K562 (cell line): ENCODE measurements around the gene DYNLT2. TPM values are rescaled to one million over a fixed set of nuclear protein-coding genes. Genes with fewer than 3 reads are reported as not detected.

Experiments used
- ATAC-seq: fragments of 200-7000 bp; cut with Tn5 transposase; 3 replicates; pipeline ENCODE4 v1.9.1; 2020; ENCODE audit warnings: moderate library complexity
- BruUV-seq: library from RNA; stranded (reverse); fragments of 400-500 nt; replicated peaks from 2 replicates; lab custom pipeline; 2021; lab: Mats Ljungman, UMichigan
- CTCF ChIA-PET: fragments of 300-600 bp; formaldehyde crosslinking; extraction: SDS; loops from one replicate; lab custom pipeline; 2021; ENCODE audit warnings: low intra/inter-chr PET ratio; lab: Yijun Ruan, JAX
- POLR2A ChIA-PET: fragments of 300-600, 350-650 bp; sonication (Branson Sonifier 250); formaldehyde crosslinking; extraction: SDS; loops from one replicate; lab custom pipeline; 2021; ENCODE audit warnings: antibody characterized with exemption, inconsistent platforms; lab: Yijun Ruan, JAX
- DNase-seq, 4 experiments: peaks; one replicate each; pipeline versions ENCODE4 v3.0.0 to v3.0.0-alpha.2; 2011 to 2018; ENCODE audit warnings: low spot score in 3 of 4, mixed read lengths in 3 of 4; ENCODE audit errors: extremely low read depth in 1 of 4
- FAIRE-seq: peaks from 2 replicates; lab custom pipeline; 2011; peaks lifted over from hg19 to GRCh38; lab: Jason Lieb, UNC
- H2AFZ ChIP-seq: 2 replicates; pipeline ENCODE4 v1.6.0; 2011; ENCODE audit warnings: low read depth, low read length, control low read depth, inconsistent platforms
- H3K27ac ChIP-seq: fragments of 200-600 bp; 3 replicates; pipeline ENCODE4 v1.8.0; 2011; ENCODE audit warnings: low read depth, mild to moderate bottlenecking, control low read depth, inconsistent platforms, low read length, moderate library complexity, mixed read lengths; ENCODE audit errors: extremely low read depth
- H3K27me3 ChIP-seq, 2 experiments: fragments of 300-600 bp in 1 of 2; 2 replicates in 1 of 2; 3 replicates in 1 of 2; pipeline versions ENCODE4 v1.6.0 to v1.8.0; 2011; ENCODE audit warnings: inconsistent platforms in 2 of 2, low read length in 2 of 2, mild to moderate bottlenecking in 1 of 2, mixed read lengths in 1 of 2, moderate library complexity in 1 of 2; ENCODE audit not compliant: control insufficient read depth in 2 of 2, insufficient read depth in 2 of 2
- H3K36me3 ChIP-seq: fragments of 300-600 bp; 3 replicates; pipeline ENCODE4 v1.8.0; 2011; ENCODE audit warnings: mild to moderate bottlenecking, low read length, inconsistent platforms; ENCODE audit not compliant: control insufficient read depth, insufficient read depth
- H3K4me1 ChIP-seq, 2 experiments: fragments of 200-600 bp in 1 of 2; replicated peaks in 1 of 2; 2 replicates in 1 of 2; 3 replicates in 1 of 2; pipeline versions ENCODE4 v1.5.1 to v1.8.0; 2011; ENCODE audit warnings: inconsistent platforms in 2 of 2, low read length in 2 of 2, mild to moderate bottlenecking in 1 of 2, mixed read lengths in 1 of 2, moderate library complexity in 1 of 2; ENCODE audit not compliant: control insufficient read depth in 2 of 2, insufficient read depth in 2 of 2
- H3K4me2 ChIP-seq: 2 replicates; pipeline ENCODE4 v1.6.1; 2011; ENCODE audit warnings: low read length, control low read depth, inconsistent platforms, mixed read lengths; ENCODE audit not compliant: insufficient read depth
- H3K4me3 ChIP-seq: fragments of 200-600 bp; sonication (generic), shearing (Covaris generic); 2 replicates; pipeline ENCODE4 v1.5.1; 2016; ENCODE audit warnings: control low read depth, inconsistent platforms
- H3K79me2 ChIP-seq: fragments of 200-600 bp; 3 replicates; pipeline ENCODE4 v1.8.0; 2011; ENCODE audit warnings: low read length, inconsistent platforms; ENCODE audit not compliant: control insufficient read depth, insufficient read depth
- H3K9ac ChIP-seq, 2 experiments: 2 replicates each; pipeline versions ENCODE4 v1.6.0 to v1.6.1; 2011; ENCODE audit warnings: low read depth in 2 of 2, low read length in 2 of 2, control low read depth in 1 of 2, inconsistent platforms in 1 of 2, mild to moderate bottlenecking in 1 of 2, mixed read lengths in 1 of 2; ENCODE audit not compliant: insufficient read depth in 1 of 2
- H3K9me1 ChIP-seq: one replicate; pipeline ENCODE4 v1.6.0; 2011; ENCODE audit warnings: inconsistent platforms, mild to moderate bottlenecking, low read length, moderate library complexity; ENCODE audit not compliant: control insufficient read depth, insufficient read depth
- H3K9me3 ChIP-seq: replicated peaks from 2 replicates; pipeline ENCODE4 v1.5.1; 2011; ENCODE audit warnings: low read depth, low read length, inconsistent platforms; ENCODE audit not compliant: control insufficient read depth, insufficient read depth
- H4K20me1 ChIP-seq: replicated peaks from 2 replicates; pipeline ENCODE4 v1.6.1; 2011; ENCODE audit warnings: low read length, inconsistent platforms, mixed read lengths; ENCODE audit not compliant: control insufficient read depth, insufficient read depth
- CBX5 ChIP-seq: IDR thresholded peaks from 2 replicates; pipeline ENCODE4 v1.6.1; 2014; ENCODE audit warnings: low read depth, borderline replicate concordance
- CHAMP1 ChIP-seq: fragments of 450-650 bp; IDR thresholded peaks from 2 replicates; pipeline ENCODE4 v1.6.1; 2016; ENCODE audit warnings: mild to moderate bottlenecking
- HMG20B ChIP-seq: fragments of 250-450 bp; sonication (Bioruptor Pico); IDR thresholded peaks from 2 replicates; pipeline ENCODE4 v1.5.0; 2021; ENCODE audit warnings: mild to moderate bottlenecking
- POLR2G ChIP-seq: fragments of 200-400 bp; formaldehyde crosslinking; IDR thresholded peaks from 2 replicates; pipeline ENCODE4 v1.6.1; 2017; ENCODE audit warnings: low read depth, mild to moderate bottlenecking, antibody characterized with exemption, low read length, moderate library complexity
- POLR2H ChIP-seq: IDR thresholded peaks from 2 replicates; pipeline ENCODE4 v1.6.1; 2016; ENCODE audit warnings: missing genetic modification characterization, low read depth, mild to moderate bottlenecking, control low read depth, missing compliant biosample characterization, moderate library complexity
- SP2 ChIP-seq: IDR thresholded peaks from 2 replicates; pipeline ENCODE4 v1.6.1; 2011; ENCODE audit warnings: mild to moderate bottlenecking, low read depth, low read length, moderate library complexity; ENCODE audit not compliant: poor library complexity, severe bottlenecking; ENCODE audit errors: extremely low read depth
- ZNF449 ChIP-seq: fragments of 250-450 bp; sonication (Bioruptor Pico); IDR thresholded peaks from 2 replicates; pipeline ENCODE4 v1.8.0; 2022; ENCODE audit warnings: moderate library complexity, mild to moderate bottlenecking, inconsistent platforms
- ZNF668 ChIP-seq: fragments of 250-450 bp; sonication (Bioruptor Pico); IDR thresholded peaks from 2 replicates; pipeline ENCODE4 v1.8.0; 2022; ENCODE audit warnings: mild to moderate bottlenecking, inconsistent platforms
- WGBS: fragments of 100-300 bp; shearing (Covaris generic); methylation state at CpG from one replicate; pipeline ENCODE4 v1.1.6; 2016; ENCODE audit warnings: low coverage, mixed read lengths; ENCODE audit not compliant: insufficient coverage; ENCODE audit errors: missing lambda C conversion rate; 5-methylcytosine and 5-hydroxymethylcytosine counted together
- in situ Hi-C: fragments of 300-500 bp; cut with MboI; formaldehyde crosslinking; loops from 4 replicates; pipeline ENCODE4 v1.15.0; 2018; ENCODE audit warnings: inconsistent platforms, mixed read lengths
- intact Hi-C: fragments of 100-400 bp; cut with micrococcal nuclease; formaldehyde crosslinking; loops from 2 replicates; pipeline ENCODE4 v1.14.2; 2022
- polyA plus RNA-seq, 8 experiments: library from polyadenylated mRNA; depleted of rRNA in 4 of 8; stranded (reverse) in 5 of 8; unstranded in 3 of 8; fragments of >200 nt; fragmentation: Nextera tagmentation in 2 of 8; fragmentation: Illumina TruSeq in 1 of 8; extraction: Ambion mirVana in 2 of 8; extraction: Trizol in 1 of 8; gene quantifications; 2 replicates each; pipeline versions ENCODE4 v1.2.1 to v1.2.3, GENCODE V29; 2011 to 2014; ENCODE audit warnings: inconsistent platforms in 1 of 8, missing spikeins in 1 of 8
- total RNA-seq, 7 experiments: library from RNA; depleted of rRNA in 6 of 7; stranded (reverse); fragments of >200 nt in 6 of 7; fragmentation: Illumina TruSeq in 2 of 7; extraction: Trizol in 2 of 7; gene quantifications; 2 replicates each; pipeline versions ENCODE4 v1.2.1 to v1.2.3, GENCODE V29; 2011 to 2021; ENCODE audit warnings: low replicate concordance in 1 of 7
- TF ChIP-seq, protein P1 (sequence below): sonication (generic); formaldehyde crosslinking; IDR thresholded peaks from 2 replicates; pipeline ENCODE4 v1.8.0; 2022; ENCODE audit warnings: mild to moderate bottlenecking, missing genetic modification reagents

DYNLT2 gene
- total and polyA plus RNA-seq, 9 of the 15 experiments (the other 6 are each of a cell fraction or from before 2014, with no cell fraction given) = 2.0 to 12.8 (median 6.3) TPM

DNA sequence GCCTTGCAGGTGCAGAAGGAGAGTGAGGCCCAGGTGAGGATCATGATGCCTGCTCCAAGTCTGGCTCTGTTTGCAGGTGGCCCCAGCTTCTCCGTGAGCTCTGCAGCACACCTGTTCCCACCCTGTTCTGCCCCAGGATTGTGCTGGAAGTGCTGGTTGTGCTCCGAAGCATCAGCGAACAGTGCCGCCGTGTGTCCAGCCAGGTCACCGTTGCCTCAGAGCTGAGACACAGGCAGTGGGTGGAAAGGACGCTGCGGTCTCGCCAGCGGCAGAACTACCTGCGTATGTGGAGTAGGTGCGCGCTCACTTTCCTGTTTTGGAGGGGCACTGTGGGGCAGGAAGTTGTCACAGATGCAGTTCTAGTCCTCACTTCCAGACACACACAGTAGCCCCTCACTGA is 25.0 kb upstream of the DYNLT2 start:
- in situ Hi-C loops (no loop called here), intact Hi-C loops (no loop called here)
- Histone ChIP-seq H3K9me3 (no peaks in the 10 kb centered on the region), H3K27me3 (no peaks in the 10 kb centered on the region), H3K4me2 (no peak overlapping the region), H3K79me2 (no peaks in the 10 kb centered on the region), H3K4me1 (peaks cover 0 to 3% of the 10 kb centered on the region in 2 experiments; a peak in 1 of 5 replicates), H3K27ac (no peak overlapping the region), H2AFZ (no peak overlapping the region), H3K4me3 (no peak overlapping the region), H3K36me3 (peaks cover 27% of the 10 kb centered on the region; the same call in 2 of the 3 replicates), H3K9ac (0 out of 4 replicates have a peak overlapping the region, but pooled peaks of 1 of the 2 experiments have one; percentile 53), H3K9me1 (no peaks in the 10 kb centered on the region), H4K20me1 (no peaks in the 10 kb centered on the region)
- 88% methylated on average over 13 of the region's 13 CpGs for WGBS
- no TSS peak for BruUV-seq
- POLR2A ChIA-PET = no interaction called here
- no peak for DNase-seq
- ATAC-seq = no peak
- TF ChIP-seq CBX5 (no peak), POLR2G (peak; percentile 33; the same call in 1 of the 2 replicates)
- CTCF ChIA-PET = no interaction called here
- no peak for FAIRE-seq

- Histone ChIP-seq H3K4me3 (no peak overlapping the region), H3K36me3 (peaks cover 28% of the 10 kb centered on the region; the same call in 2 of the 3 replicates), H3K9me3 (no peaks in the 10 kb centered on the region), H3K27me3 (no peaks in the 10 kb centered on the region), H3K27ac (no peak overlapping the region), H3K9ac (no peak overlapping the region), H3K4me1 (peaks cover 0 to 3% of the 10 kb centered on the region in 2 experiments; a peak in 1 of 5 replicates), H2AFZ (no peak overlapping the region), H4K20me1 (no peaks in the 10 kb centered on the region), H3K9me1 (no peaks in the 10 kb centered on the region), H3K4me2 (no peak overlapping the region), H3K79me2 (no peaks in the 10 kb centered on the region)
- in situ Hi-C loops (no loop called here), intact Hi-C loops (no loop called here)
- ATAC-seq = no peak
- CTCF ChIA-PET = no interaction called here
- BruUV-seq = no TSS peak
- no peak for FAIRE-seq
- POLR2A ChIA-PET = interaction anchor here (0.6 to 1.4 kb wide), 2 partner anchors 11 kb away, joined by 3 to 4 read pairs; no protein-coding TSS in a partner anchor
- no peak for DNase-seq
- 75% methylated on average over 10 of the region's 10 CpGs for WGBS
- TF ChIP-seq ZNF449 (CRISPR knock-in tag) (no peak), POLR2H (tag) (no peak), ZNF668 (CRISPR knock-in tag) (no peak), SP2 (no peak), CHAMP1 (no peak), HMG20B (CRISPR knock-in tag) (no peak)
- TF ChIP-seq, protein P1, sequence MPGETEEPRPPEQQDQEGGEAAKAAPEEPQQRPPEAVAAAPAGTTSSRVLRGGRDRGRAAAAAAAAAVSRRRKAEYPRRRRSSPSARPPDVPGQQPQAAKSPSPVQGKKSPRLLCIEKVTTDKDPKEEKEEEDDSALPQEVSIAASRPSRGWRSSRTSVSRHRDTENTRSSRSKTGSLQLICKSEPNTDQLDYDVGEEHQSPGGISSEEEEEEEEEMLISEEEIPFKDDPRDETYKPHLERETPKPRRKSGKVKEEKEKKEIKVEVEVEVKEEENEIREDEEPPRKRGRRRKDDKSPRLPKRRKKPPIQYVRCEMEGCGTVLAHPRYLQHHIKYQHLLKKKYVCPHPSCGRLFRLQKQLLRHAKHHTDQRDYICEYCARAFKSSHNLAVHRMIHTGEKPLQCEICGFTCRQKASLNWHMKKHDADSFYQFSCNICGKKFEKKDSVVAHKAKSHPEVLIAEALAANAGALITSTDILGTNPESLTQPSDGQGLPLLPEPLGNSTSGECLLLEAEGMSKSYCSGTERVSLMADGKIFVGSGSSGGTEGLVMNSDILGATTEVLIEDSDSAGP (CRISPR knock-in tag) = no peak
These were observed 23.9 kb upstream of the DYNLT2 start for GRCh38 chr6:169775321-169775720.
